Activated CD4-positive, alpha-beta T cell treated with anti-CD3 and anti-CD28 coated beads for 36 hours (primary cell): ENCODE measurements around the gene FKBP1C. TPM values are rescaled to one million over a fixed set of nuclear protein-coding genes. Genes with fewer than 3 reads are reported as not detected.

Experiments
- total RNA-seq, 2 experiments: library from RNA; stranded (reverse); gene quantifications; one replicate each; pipeline ENCODE4 v1.2.3, GENCODE V29; 2021

The FKBP1C gene
- total RNA-seq, 2 experiments from 2014 or later: 0.94 to 2.0 TPM

Other genes with a start within 250 kb of the FKBP1C start
- not detected for gene LGSN, start 108.5 kb downstream of the FKBP1C start, total RNA-seq